AML-193 (cell line): ENCODE data around the gene SLIT2.

Source experiments
- DNase-seq, 2 experiments: peaks; one replicate each; lab custom pipeline; 2025; lab: John Stamatoyannopoulos, UW

SLIT2 gene

GRCh38 chr4:20299515-20299914, 47.8 kb downstream of the SLIT2 start:
- peak; percentile 2 to 5 for DNase-seq

GRCh38 chr4:20301161-20301560, 49.5 kb downstream of the SLIT2 start:
- no peak for DNase-seq
